Lower lobe of right lung (tissue), 2 donors: ENCODE results near the gene ATXN3. TPM values are rescaled to one million over a fixed set of nuclear protein-coding genes. Genes with fewer than 3 reads are reported as not detected.

Experiments
- ATAC-seq, 2 donors: fragments of 200-7000 bp; cut with Tn5 transposase; one replicate each; pipeline ENCODE4 v1.9.1; 2020 to 2022; ENCODE audit warnings: mild to moderate bottlenecking in 2 of 2, moderate library complexity in 2 of 2
- DNase-seq: peaks from one replicate; pipeline ENCODE4 v3.0.0-alpha.2; 2020
- H3K27ac ChIP-seq: fragments of 200-600 bp; one replicate; pipeline ENCODE4 v1.8.0; 2022
- H3K27me3 ChIP-seq: fragments of 200-600 bp; one replicate; pipeline ENCODE4 v1.8.0; 2022; ENCODE audit warnings: low read depth
- H3K36me3 ChIP-seq: fragments of 200-600 bp; one replicate; pipeline ENCODE4 v1.8.0; 2022; ENCODE audit warnings: mild to moderate bottlenecking
- H3K4me1 ChIP-seq: fragments of 200-600 bp; one replicate; pipeline ENCODE4 v1.8.0; 2022
- H3K4me3 ChIP-seq: fragments of 200-600 bp; one replicate; pipeline ENCODE4 v1.8.0; 2022; ENCODE audit warnings: mild to moderate bottlenecking
- H3K9me3 ChIP-seq: fragments of 200-600 bp; one replicate; pipeline ENCODE4 v1.8.0; 2022
- intact Hi-C: fragments of 100-400 bp; cut with DNase I; formaldehyde crosslinking; loops from one replicate; pipeline ENCODE4 v1.11.0; 2022
- total RNA-seq: library from RNA; stranded (reverse); fragmentation: NEBNext Ultra II Directional; extraction: Animal tissue kit (Norgen Biotek cat#: 25700); gene quantifications from one replicate; pipeline ENCODE4 v1.2.1, GENCODE V29; 2021
- TF ChIP-seq, protein P1 (sequence below): fragments of 200-600 bp; IDR thresholded peaks from one replicate; pipeline ENCODE4 v1.8.0; 2022; ENCODE audit warnings: antibody characterized with exemption, mild to moderate bottlenecking
- donor health status: DM: no; HTN: yes; CAD: no; lungs with severe emphysema.

Gene ATXN3
- total RNA-seq, 1 donor from 2014 or later: 47.9 TPM

DNA sequence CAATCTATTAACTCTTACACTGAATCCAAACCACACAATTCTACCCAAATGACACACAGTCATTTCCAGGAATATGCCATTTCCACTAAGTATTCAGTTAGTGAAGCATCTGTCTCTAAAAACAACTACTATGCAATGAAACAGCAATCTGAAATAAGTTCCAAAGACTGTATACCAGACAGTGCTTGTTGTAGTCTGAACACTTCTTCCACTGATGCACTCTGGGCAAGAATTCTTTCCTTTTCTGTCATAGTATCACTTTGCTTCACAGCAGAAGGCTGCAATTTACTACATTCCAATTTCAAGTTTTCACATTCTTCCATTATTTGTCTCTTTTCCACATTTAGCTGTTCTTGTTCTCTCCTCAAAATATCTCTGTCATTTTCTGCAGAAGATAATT lies 92.3 kb downstream of the ATXN3 start:
- intact Hi-C loops: no loop called here
- TF ChIP-seq, protein P1, sequence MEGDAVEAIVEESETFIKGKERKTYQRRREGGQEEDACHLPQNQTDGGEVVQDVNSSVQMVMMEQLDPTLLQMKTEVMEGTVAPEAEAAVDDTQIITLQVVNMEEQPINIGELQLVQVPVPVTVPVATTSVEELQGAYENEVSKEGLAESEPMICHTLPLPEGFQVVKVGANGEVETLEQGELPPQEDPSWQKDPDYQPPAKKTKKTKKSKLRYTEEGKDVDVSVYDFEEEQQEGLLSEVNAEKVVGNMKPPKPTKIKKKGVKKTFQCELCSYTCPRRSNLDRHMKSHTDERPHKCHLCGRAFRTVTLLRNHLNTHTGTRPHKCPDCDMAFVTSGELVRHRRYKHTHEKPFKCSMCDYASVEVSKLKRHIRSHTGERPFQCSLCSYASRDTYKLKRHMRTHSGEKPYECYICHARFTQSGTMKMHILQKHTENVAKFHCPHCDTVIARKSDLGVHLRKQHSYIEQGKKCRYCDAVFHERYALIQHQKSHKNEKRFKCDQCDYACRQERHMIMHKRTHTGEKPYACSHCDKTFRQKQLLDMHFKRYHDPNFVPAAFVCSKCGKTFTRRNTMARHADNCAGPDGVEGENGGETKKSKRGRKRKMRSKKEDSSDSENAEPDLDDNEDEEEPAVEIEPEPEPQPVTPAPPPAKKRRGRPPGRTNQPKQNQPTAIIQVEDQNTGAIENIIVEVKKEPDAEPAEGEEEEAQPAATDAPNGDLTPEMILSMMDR: no peak
- Histone ChIP-seq H3K27ac (no peak overlapping the region), H3K4me3 (no peak overlapping the region), H3K36me3 (peaks cover 80% of the 10 kb centered on the region), H3K9me3 (no peaks in the 10 kb centered on the region), H3K4me1 (no peaks in the 10 kb centered on the region), H3K27me3 (no peaks in the 10 kb centered on the region)
- DNase-seq (no peak), ATAC-seq (no peak)

DNA sequence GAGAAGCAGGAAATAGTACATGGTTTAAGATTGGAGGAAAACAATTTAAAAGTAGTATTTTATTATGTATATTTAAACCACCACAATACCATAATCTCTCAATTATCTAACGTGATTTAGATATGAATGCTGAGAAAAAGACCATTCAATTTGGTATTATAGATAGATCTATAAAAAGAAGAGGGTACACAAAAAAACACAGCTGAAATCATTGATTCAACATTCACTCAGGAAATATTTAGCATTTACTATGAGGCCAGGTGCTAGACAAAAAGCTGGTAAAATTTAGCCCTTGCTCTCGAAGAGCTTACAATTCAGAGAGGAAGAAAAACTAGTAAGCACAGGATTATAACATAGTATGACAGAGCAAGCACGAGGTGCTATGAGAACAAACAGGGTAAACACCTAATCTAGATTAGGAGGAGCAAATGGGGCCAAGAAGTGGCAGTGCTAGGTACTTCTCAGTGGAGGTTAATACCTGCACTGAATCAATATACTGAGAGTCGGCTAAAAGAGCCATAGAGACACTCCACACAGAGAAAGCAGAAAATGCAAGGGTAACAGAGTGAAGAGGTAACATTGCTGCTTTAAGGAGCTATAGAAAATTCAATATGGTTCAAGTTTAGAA lies 94.1 kb downstream of the ATXN3 start:
- no peaks in the 10 kb centered on the region for H3K27me3 ChIP-seq
- TF ChIP-seq, protein P1: no peak
- H3K4me3 ChIP-seq: no peak overlapping the region
- no peaks in the 10 kb centered on the region for H3K9me3 ChIP-seq
- H3K4me1 ChIP-seq: no peaks in the 10 kb centered on the region
- DNase-seq (no peak), ATAC-seq (peak; percentile 47 to 53)
- H3K27ac ChIP-seq: no peak overlapping the region
- H3K36me3 ChIP-seq: peaks cover 89% of the 10 kb centered on the region
- intact Hi-C loops: no loop called here

DNA sequence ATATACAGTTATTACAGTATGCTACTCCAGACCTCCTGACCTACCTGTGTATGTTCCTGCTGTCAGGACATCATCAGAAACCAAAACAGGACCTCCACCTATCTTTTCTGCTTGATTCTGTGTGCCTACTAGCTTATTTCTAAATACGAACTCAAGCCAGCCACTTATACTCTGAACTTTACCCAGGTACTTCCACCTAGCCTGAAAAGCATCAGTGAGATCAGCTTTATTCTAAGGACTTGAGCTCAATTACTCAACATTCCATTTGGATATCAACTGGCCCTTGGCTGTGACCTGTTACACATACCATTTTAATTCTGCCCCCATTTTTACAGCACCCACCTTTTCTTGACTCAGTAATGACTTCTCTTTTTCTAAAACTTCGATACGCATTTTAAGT lies 95.7 kb downstream of the ATXN3 start:
- H3K27ac ChIP-seq: no peak overlapping the region
- TF ChIP-seq, protein P1: no peak
- intact Hi-C loops: no loop called here

DNA sequence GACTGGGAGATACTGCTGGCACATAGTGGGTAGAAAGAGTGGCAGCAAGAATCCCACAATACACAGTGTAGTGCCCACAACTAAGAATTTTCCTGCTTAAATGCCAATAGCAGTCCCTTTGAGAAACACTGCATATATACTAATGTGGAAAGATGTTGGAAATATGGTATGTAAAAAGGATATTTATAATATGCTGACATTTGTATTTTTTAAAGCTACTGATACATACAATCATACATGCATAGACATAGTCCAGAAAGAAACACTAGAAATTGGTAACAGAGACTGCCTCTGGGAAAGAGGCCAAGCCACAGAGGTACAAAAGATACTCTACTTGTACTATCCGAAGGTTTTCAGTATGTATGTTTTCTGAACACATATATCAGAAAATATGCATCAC lies 96.8 kb downstream of the ATXN3 start:
- H3K4me3 ChIP-seq: no peak overlapping the region
- intact Hi-C loops: no loop called here
- H3K27me3 ChIP-seq: no peaks in the 10 kb centered on the region
- no peak overlapping the region for H3K27ac ChIP-seq
- no peak for DNase-seq
- H3K36me3 ChIP-seq: peaks cover 89% of the 10 kb centered on the region
- TF ChIP-seq, protein P1: no peak
- no peaks in the 10 kb centered on the region for H3K9me3 ChIP-seq
- no peaks in the 10 kb centered on the region for H3K4me1 ChIP-seq
- ATAC-seq: no peak

More for the DNA sequence above, 95.7 kb downstream of the ATXN3 start:
- H3K27me3 ChIP-seq: no peaks in the 10 kb centered on the region
- H3K36me3 ChIP-seq: peaks cover 89% of the 10 kb centered on the region
- no peak for ATAC-seq
- DNase-seq: no peak
- no peaks in the 10 kb centered on the region for H3K9me3 ChIP-seq
- H3K4me1 ChIP-seq: no peaks in the 10 kb centered on the region
- H3K4me3 ChIP-seq: no peak overlapping the region

Other genes starting within 250 kb of the ATXN3 start
- gene TC2N, start 239.0 kb downstream of the ATXN3 start, total RNA-seq: 53.1 TPM
- 130 TPM for gene FBLN5, start 158.9 kb downstream of the ATXN3 start, total RNA-seq
- gene TRIP11, start 66.5 kb downstream of the ATXN3 start, total RNA-seq: 62.6 TPM
- gene NDUFB1, start 15.1 kb upstream of the ATXN3 start, total RNA-seq: 124 TPM
- 65.4 TPM for gene CPSF2, start 15.4 kb upstream of the ATXN3 start, total RNA-seq
- 3.5 TPM for gene SLC24A4, start 216.6 kb upstream of the ATXN3 start, total RNA-seq